Measurements from ENCODE around the gene NFATC2. TPM values are rescaled to one million over a fixed set of nuclear protein-coding genes. Genes with fewer than 3 reads are reported as not detected.

Gene NFATC2
- total RNA-seq: 0.65 and 0.91 TPM in 2 replicates

DNA sequence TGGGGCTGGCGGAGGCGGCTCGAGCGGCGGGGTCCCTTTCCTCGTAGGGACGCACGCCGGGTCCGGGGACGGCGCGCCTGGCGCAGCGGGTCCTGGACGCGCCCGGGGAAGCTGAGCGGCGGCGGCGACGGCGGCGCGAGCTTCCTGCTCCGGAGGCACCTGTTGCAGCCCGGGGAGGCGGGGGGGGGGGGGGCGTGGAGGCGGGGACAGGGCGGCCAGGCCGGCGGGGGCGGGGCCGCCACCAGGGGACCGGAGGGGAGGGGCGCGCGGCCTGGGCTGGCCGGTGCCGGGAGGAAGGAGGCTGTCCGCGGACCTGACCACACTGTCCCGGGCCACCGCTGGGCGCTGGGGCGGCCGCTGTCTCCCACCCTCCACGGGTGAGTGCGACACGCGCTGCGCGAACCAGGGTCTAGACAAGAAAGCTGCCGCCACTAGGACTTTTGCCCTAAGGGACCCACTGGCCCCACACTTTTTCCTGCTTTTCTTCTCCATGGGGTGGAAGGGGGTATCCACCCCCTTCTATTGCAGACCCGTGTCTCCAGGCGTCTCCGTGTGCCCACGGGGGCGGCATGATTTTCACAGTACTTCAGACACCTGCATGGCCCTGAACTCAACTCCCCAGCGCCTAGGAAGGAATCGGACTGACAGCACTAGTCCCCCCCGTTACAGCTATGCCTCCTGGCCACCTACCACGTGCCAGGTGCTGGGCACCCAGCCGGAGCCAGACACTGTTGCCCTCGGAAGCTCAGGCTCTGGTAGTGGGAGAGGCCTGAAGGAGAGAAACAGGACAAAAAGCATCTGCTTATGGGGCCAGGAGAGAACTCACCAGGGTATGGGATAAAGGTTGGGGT lies at the start of gene NFATC2:
TSS of gene NFATC2 (minus strand) at position 149 of the 851 bp plus-strand sequence. CDS start 220 bp downstream, outside the sequence.

Other genes with a start within 250 kb of the NFATC2 start
- 21.4 and 25.4 TPM in 2 replicates for gene ATP9A, start 225.7 kb upstream of the NFATC2 start, total RNA-seq

All from epithelial cell of umbilical artery (primary cell).